ENCODE results near the gene SPIRE2. TPM values are rescaled to one million over a fixed set of nuclear protein-coding genes. Genes with fewer than 3 reads are reported as not detected.

The SPIRE2 gene
- total RNA-seq, 1 experiment from 2014 or later: 21.7 TPM

DNA sequence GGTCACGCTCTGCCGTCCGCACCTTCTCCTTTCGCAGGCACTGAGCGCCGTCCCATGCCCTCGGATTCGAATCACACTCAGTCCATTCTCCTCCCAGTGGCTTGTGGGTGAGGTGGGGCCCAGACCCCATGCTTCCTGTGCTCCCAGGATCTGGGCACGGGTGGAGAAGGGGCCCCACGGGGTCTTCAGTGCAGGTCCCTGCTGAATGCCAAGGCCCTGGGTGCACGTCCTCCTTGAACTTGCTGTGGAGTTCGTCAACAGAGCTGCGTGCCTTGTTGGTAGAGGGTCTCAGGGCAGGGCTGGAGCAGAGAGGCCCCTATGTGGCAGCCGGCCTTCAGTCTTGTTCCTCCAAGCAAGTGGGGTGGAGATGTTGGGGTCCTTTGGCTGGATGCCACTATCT is 83.1 kb downstream of the SPIRE2 start:
- DNase-seq (ENCODE audit: low read depth, low spot score) (no peak), ATAC-seq (no peak)
- Histone ChIP-seq H3K27me3 (ENCODE audit: control insufficient read depth, insufficient read depth, low read length) (no peaks in the 10 kb centered on the region), H3K27ac (ENCODE audit: low read length) (no peak overlapping the region), H3K36me3 (ENCODE audit: control insufficient read depth, insufficient read depth, low read length) (peaks cover 3% of the 10 kb centered on the region; the same call in 1 of the 2 replicates), H3K4me1 (ENCODE audit: control insufficient read depth, insufficient read depth, low read length) (no peaks in the 10 kb centered on the region), H3K4me3 (ENCODE audit: low read depth in 2 of 2, low read length in 2 of 2) (no peak overlapping the region), H3K9me3 (ENCODE audit: control insufficient read depth, insufficient read depth, low read depth, low read length) (no peaks in the 10 kb centered on the region)
- POLR2A ChIA-PET: no interaction called here
- CTCF ChIA-PET: no interaction called here
- intact Hi-C loops (cut with micrococcal nuclease; ENCODE audit: unreplicated experiment) (no loop called here), in situ Hi-C loops (cut with HindIII; ENCODE audit: low pct_unique_long_range_greater_than_20kb, low sequenced_read_pairs) (no loop called here)
- no peak for TF ChIP-seq TCF7L2 (IDR thresholded peaks at IDR 0.05; ENCODE audit: low read depth, low read length)
- TF ChIP-seq SIN3A (IDR thresholded peaks at IDR 0.05; ENCODE audit: borderline replicate concordance, insufficient read depth, low read depth, low read length): no peak
- TF ChIP-seq, protein P1, sequence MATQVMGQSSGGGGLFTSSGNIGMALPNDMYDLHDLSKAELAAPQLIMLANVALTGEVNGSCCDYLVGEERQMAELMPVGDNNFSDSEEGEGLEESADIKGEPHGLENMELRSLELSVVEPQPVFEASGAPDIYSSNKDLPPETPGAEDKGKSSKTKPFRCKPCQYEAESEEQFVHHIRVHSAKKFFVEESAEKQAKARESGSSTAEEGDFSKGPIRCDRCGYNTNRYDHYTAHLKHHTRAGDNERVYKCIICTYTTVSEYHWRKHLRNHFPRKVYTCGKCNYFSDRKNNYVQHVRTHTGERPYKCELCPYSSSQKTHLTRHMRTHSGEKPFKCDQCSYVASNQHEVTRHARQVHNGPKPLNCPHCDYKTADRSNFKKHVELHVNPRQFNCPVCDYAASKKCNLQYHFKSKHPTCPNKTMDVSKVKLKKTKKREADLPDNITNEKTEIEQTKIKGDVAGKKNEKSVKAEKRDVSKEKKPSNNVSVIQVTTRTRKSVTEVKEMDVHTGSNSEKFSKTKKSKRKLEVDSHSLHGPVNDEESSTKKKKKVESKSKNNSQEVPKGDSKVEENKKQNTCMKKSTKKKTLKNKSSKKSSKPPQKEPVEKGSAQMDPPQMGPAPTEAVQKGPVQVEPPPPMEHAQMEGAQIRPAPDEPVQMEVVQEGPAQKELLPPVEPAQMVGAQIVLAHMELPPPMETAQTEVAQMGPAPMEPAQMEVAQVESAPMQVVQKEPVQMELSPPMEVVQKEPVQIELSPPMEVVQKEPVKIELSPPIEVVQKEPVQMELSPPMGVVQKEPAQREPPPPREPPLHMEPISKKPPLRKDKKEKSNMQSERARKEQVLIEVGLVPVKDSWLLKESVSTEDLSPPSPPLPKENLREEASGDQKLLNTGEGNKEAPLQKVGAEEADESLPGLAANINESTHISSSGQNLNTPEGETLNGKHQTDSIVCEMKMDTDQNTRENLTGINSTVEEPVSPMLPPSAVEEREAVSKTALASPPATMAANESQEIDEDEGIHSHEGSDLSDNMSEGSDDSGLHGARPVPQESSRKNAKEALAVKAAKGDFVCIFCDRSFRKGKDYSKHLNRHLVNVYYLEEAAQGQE (IDR thresholded peaks at IDR 0.05; ENCODE audit: insufficient read depth in 1 of 2, low read depth in 2 of 2, low read length in 1 of 2): no peak
- no peak for TF ChIP-seq CTCF (IDR thresholded peaks at IDR 0.05)
- no peak for TF ChIP-seq POLR2AphosphoS5 (IDR thresholded peaks at IDR 0.05; ENCODE audit: low read depth, low read length)
- no TSS peak for BruUV-seq (replicated peaks)

- intact Hi-C loops (cut with micrococcal nuclease; ENCODE audit: unreplicated experiment): no loop called here
- POLR2A ChIA-PET: no interaction called here
- Histone ChIP-seq H3K9me3 (ENCODE audit: control insufficient read depth, insufficient read depth, low read depth, low read length) (no peaks in the 10 kb centered on the region), H3K36me3 (ENCODE audit: control insufficient read depth, insufficient read depth, low read length) (peaks cover 3% of the 10 kb centered on the region; the same call in 1 of the 2 replicates), H3K4me3 (ENCODE audit: low read depth in 2 of 2, low read length in 2 of 2) (no peak overlapping the region), H3K27ac (ENCODE audit: low read length) (no peak overlapping the region), H3K4me1 (ENCODE audit: control insufficient read depth, insufficient read depth, low read length) (no peaks in the 10 kb centered on the region; the same call in 1 of the 2 replicates), H3K27me3 (ENCODE audit: control insufficient read depth, insufficient read depth, low read length) (no peaks in the 10 kb centered on the region)
- CTCF ChIA-PET: no interaction called here
- no TSS peak for BruUV-seq (replicated peaks)
- TF ChIP-seq SIN3A (IDR thresholded peaks at IDR 0.05; ENCODE audit: borderline replicate concordance, insufficient read depth, low read depth, low read length) (no peak), TCF7L2 (IDR thresholded peaks at IDR 0.05; ENCODE audit: low read depth, low read length) (no peak), CTCF (IDR thresholded peaks at IDR 0.05) (no peak), POLR2AphosphoS5 (IDR thresholded peaks at IDR 0.05; ENCODE audit: low read depth, low read length) (no peak)
- TF ChIP-seq, protein P1 (IDR thresholded peaks at IDR 0.05; ENCODE audit: insufficient read depth in 1 of 2, low read depth in 2 of 2, low read length in 1 of 2): no peak
- in situ Hi-C loops (cut with HindIII; ENCODE audit: low pct_unique_long_range_greater_than_20kb, low sequenced_read_pairs): no loop called here
- ATAC-seq (no peak), DNase-seq (ENCODE audit: low read depth, low spot score) (no peak)
These were observed 83.9 kb downstream of the SPIRE2 start for GRCh38 chr16:89912143-89912542.

All from Panc1 (cell line).